GM23248 (cell line): ENCODE results near the gene ZSWIM6. TPM values are rescaled to one million over a fixed set of nuclear protein-coding genes. Genes with fewer than 3 reads are reported as not detected.

ENCODE experiments used
- DNase-seq: peaks from one replicate; pipeline ENCODE4 v3.0.0-alpha.2; 2015
- H2AFZ ChIP-seq: fragments of 200-600 bp; sonication (generic); 2 replicates; pipeline ENCODE4 v1.6.1; 2016; ENCODE audit warnings: antibody characterized with exemption
- H3F3A ChIP-seq: fragments of 200-600 bp; sonication (generic); 2 replicates; pipeline ENCODE4 v1.6.1; 2016; ENCODE audit warnings: mild to moderate bottlenecking, antibody characterized with exemption, mixed run types; ENCODE audit not compliant: insufficient read depth
- H3K27ac ChIP-seq: fragments of 200-600 bp; sonication (generic); 2 replicates; pipeline ENCODE4 v1.5.1; 2016; ENCODE audit warnings: mild to moderate bottlenecking
- H3K27me3 ChIP-seq: fragments of 200-600 bp; sonication (generic); replicated peaks from 2 replicates; pipeline ENCODE4 v1.6.1; 2016; ENCODE audit warnings: mild to moderate bottlenecking; ENCODE audit not compliant: insufficient read depth
- H3K36me3 ChIP-seq: fragments of 200-600 bp; sonication (generic); 2 replicates; pipeline ENCODE4 v1.6.1; 2016; ENCODE audit warnings: low read depth, mild to moderate bottlenecking
- H3K4me1 ChIP-seq: fragments of 200-600 bp; sonication (generic); 2 replicates; pipeline ENCODE4 v1.6.1; 2016; ENCODE audit warnings: mild to moderate bottlenecking; ENCODE audit not compliant: insufficient read depth
- H3K4me2 ChIP-seq: fragments of 200-600 bp; sonication (generic); one replicate; pipeline ENCODE4 v1.6.1; 2016; ENCODE audit warnings: mild to moderate bottlenecking; ENCODE audit not compliant: unreplicated experiment
- H3K4me3 ChIP-seq: fragments of 200-600 bp; sonication (generic); 2 replicates; pipeline ENCODE4 v1.5.1; 2016; ENCODE audit warnings: mild to moderate bottlenecking
- H3K79me2 ChIP-seq: fragments of 200-600 bp; sonication (generic); 2 replicates; pipeline ENCODE4 v1.6.1; 2016; ENCODE audit warnings: mild to moderate bottlenecking; ENCODE audit not compliant: insufficient read depth
- H3K9ac ChIP-seq: fragments of 200-600 bp; sonication (generic); 2 replicates; pipeline ENCODE4 v1.6.1; 2016; ENCODE audit warnings: mild to moderate bottlenecking
- H3K9me2 ChIP-seq: fragments of 200-600 bp; sonication (generic); 2 replicates; pipeline ENCODE4 v1.6.1; 2016; ENCODE audit warnings: mixed run types, mild to moderate bottlenecking, moderate library complexity; ENCODE audit not compliant: insufficient read depth
- H3K9me3 ChIP-seq: fragments of 200-600 bp; sonication (generic); one replicate; pipeline ENCODE4 v1.6.1; 2017; ENCODE audit warnings: low read depth
- H4K20me1 ChIP-seq: fragments of 200-600 bp; sonication (generic); 2 replicates; pipeline ENCODE4 v1.6.0; 2016; ENCODE audit not compliant: insufficient read depth
- EZH2 ChIP-seq: fragments of 200-600 bp; sonication (generic); IDR thresholded peaks from 2 replicates; pipeline ENCODE4 v1.6.1; 2018; ENCODE audit warnings: antibody characterized with exemption, mild to moderate bottlenecking; ENCODE audit not compliant: insufficient read depth, poor library complexity, severe bottlenecking
- EZH2phosphoT487 ChIP-seq: fragments of 200-600 bp; sonication (generic); IDR thresholded peaks from 2 replicates; pipeline ENCODE4 v1.6.1; 2018; ENCODE audit warnings: antibody characterized with exemption, moderate library complexity, mild to moderate bottlenecking, low read depth; ENCODE audit not compliant: insufficient read depth
- WGBS, 2 experiments: methylation state at CpG; one replicate each; pipeline ENCODE4 v1.1.6; 2015 to 2017; ENCODE audit warnings: low lambda C conversion rate in 2 of 2, low coverage in 1 of 2; ENCODE audit errors: missing lambda C conversion rate in 2 of 2; 5-methylcytosine and 5-hydroxymethylcytosine counted together
- in situ Hi-C: fragments of 300-500 bp; cut with MboI; formaldehyde crosslinking; loops from 2 replicates; pipeline ENCODE4 v1.15.0; 2020
- polyA plus RNA-seq: library from polyadenylated mRNA; unstranded; fragments of >200 nt; fragmentation: Nextera tagmentation; extraction: Ambion mirVana; gene quantifications from 2 replicates; pipeline ENCODE4 v1.2.1, GENCODE V29; 2016
- total RNA-seq: library from RNA; depleted of rRNA; stranded (reverse); fragments of >200 nt; shearing (Covaris generic); gene quantifications from 2 replicates; pipeline ENCODE4 v1.2.3, GENCODE V29; 2014

The ZSWIM6 gene
- total and polyA plus RNA-seq, 2 experiments from 2014 or later, result 1.5 to 4.8 TPM

DNA sequence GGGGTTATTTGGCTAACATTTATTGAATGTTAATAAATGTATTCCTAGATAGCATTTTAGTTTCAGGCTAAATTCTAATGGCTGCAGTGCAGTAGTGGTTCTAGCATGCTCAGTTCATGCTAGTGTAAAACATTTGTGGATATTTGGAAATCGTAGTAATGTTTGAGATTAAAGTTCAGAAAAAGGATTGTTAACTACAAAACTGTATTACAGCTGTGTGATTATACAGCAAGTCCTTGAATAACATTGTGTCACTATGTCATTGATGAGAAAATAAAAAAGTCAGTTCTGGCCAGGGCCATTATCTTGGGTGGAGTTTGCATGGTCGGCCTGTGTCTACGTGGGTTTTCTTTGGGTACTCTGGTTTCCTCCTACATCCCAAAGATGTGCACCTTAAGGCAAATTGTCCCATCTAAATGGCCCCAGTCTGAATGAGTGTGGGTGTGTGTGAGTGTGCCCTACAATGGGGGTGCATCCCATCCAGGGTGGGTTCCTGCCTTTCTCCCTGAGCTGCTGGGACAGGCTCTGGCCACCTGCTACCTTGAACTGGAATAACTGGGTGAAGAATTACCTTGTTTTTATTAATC lies 8.8 kb downstream of the ZSWIM6 start:
- peaks cover 14% of the 10 kb centered on the region for H3K4me1 ChIP-seq
- 96% methylated on average over 3 of the region's 3 CpGs for WGBS, 2 experiments
- peaks cover 100% of the 10 kb centered on the region for H3K79me2 ChIP-seq
- H3K27ac ChIP-seq, result no peak overlapping the region
- no peaks in the 10 kb centered on the region for H3K36me3 ChIP-seq
- H3F3A ChIP-seq, result peaks cover 37% of the 10 kb centered on the region
- H3K9ac ChIP-seq, result no peak overlapping the region
- H3K4me3 ChIP-seq, result no peak overlapping the region
- peaks cover 40% of the 10 kb centered on the region for H4K20me1 ChIP-seq
- H3K27me3 ChIP-seq, result no peaks in the 10 kb centered on the region
- no peaks in the 10 kb centered on the region for H3K9me3 ChIP-seq
- H3K4me2 ChIP-seq, result no peak overlapping the region
- H3K9me2 ChIP-seq, result no peaks in the 10 kb centered on the region
- DNase-seq, result no peak
- TF ChIP-seq EZH2phosphoT487 (no peak), EZH2 (no peak)
- in situ Hi-C loops, result loop anchor here (25.0 kb wide), 1 partner anchor 654 kb away; no protein-coding TSS in a partner anchor
- no peak overlapping the region for H2AFZ ChIP-seq

DNA sequence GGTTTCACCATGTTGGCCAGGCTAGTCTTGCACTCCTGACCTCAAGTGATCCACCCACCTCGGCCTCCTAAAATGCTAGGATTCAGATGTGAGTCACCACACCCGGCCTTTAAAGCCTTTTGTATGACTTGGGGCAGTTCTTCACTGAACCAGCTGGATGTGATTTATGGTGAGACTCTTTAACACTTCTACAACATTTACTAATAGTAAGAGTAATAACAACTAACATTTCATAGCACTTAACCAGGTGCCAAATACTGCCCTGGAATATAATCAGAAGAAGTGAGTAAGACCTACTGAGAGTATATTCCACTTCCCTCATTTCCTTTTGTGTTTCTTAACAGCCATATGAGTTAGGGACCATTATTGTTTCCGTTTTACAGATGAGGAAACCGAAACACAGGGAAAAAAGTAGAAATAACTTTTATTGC lies 10.0 kb downstream of the ZSWIM6 start:
- Histone ChIP-seq H3K9ac (no peak overlapping the region), H3F3A (peaks cover 37% of the 10 kb centered on the region), H3K9me3 (no peaks in the 10 kb centered on the region), H2AFZ (no peak overlapping the region), H3K4me2 (peak overlapping the region; percentile 24), H3K4me3 (no peak overlapping the region), H3K27me3 (no peaks in the 10 kb centered on the region), H4K20me1 (peaks cover 40% of the 10 kb centered on the region), H3K79me2 (peaks cover 100% of the 10 kb centered on the region), H3K27ac (peak overlapping the region; percentile 30), H3K36me3 (no peaks in the 10 kb centered on the region), H3K4me1 (peaks cover 20% of the 10 kb centered on the region), H3K9me2 (no peaks in the 10 kb centered on the region)
- in situ Hi-C loops, result loop anchor here (25.0 kb wide), 1 partner anchor 655 kb away; no protein-coding TSS in a partner anchor
- 28 to 34% methylated on average over 4 of the region's 4 CpGs for WGBS, 2 experiments
- DNase-seq, result peak; percentile 83
- TF ChIP-seq EZH2phosphoT487 (0 out of 2 replicates have a peak, but pooled peaks have one; percentile 45), EZH2 (no peak)

DNA sequence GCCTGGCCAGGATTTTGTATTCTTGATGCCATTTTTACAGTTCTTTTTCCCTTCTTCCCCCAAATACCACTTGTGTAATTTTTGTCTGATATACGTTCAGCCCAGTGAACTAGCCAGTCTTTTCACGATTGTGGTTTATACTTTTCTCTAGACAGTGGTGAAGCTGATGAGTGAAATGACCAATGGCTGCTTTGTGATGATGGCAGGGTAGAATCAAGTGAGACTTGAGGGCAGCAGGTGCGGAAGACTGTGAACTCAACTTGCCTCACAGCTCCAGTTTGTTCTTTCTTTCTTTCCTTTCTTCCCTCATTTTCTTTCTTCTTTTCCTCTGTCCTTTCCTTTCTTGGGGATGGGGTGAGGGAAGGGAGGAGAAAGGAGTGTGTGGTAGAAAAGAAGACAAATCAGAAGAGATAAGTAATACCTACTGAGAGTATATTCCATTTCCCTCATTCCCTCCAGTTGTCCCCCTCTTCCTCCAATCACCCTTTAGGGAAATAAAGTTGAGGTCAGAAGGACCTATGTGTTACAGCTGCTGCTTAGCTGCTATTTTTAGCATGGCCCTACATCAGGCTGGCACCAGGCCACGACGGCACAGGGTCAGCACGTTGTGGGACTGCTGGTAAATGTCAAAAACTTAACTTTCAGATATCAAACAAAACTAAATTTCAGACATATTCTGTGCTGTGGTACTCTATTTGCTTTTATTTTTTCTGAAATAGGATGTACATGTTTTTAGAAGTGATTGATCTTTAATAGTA lies 12.3 kb downstream of the ZSWIM6 start:
- Histone ChIP-seq H3K9ac (no peak overlapping the region), H4K20me1 (peaks cover 49% of the 10 kb centered on the region), H2AFZ (no peak overlapping the region), H3K4me1 (peaks cover 20% of the 10 kb centered on the region), H3K4me2 (no peak overlapping the region), H3K4me3 (no peak overlapping the region), H3K36me3 (no peaks in the 10 kb centered on the region), H3K27ac (no peak overlapping the region), H3K9me2 (no peaks in the 10 kb centered on the region), H3K79me2 (peaks cover 100% of the 10 kb centered on the region), H3F3A (peaks cover 37% of the 10 kb centered on the region), H3K27me3 (no peaks in the 10 kb centered on the region), H3K9me3 (no peaks in the 10 kb centered on the region)
- TF ChIP-seq EZH2 (no peak), EZH2phosphoT487 (no peak)
- 61 to 64% methylated on average over 6 of the region's 6 CpGs for WGBS, 2 experiments
- in situ Hi-C loops, result loop anchor here (25.0 kb wide), 1 partner anchor 657 kb away; no protein-coding TSS in a partner anchor
- no peak for DNase-seq

DNA sequence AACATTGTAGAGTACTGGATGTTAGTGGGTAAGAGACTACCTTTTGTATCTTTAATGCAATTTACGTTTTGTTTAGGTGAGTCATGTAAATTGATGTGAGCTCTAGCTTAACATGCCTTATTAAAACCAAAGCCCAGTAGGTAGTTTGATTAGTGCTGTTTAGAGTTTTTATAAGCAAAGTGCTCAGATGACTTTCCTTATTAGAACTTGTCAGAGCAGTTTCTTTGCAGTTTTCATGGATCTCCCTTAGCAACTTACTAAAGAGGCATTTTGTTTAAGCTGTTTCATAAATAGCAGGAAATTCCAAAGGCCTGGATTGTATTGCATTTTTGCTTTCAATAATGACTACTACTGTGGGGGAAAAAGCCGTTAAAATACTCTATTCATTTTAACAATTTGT lies 14.5 kb downstream of the ZSWIM6 start:
- in situ Hi-C loops, result loop anchor here (25.0 kb wide), 1 partner anchor 659 kb away; no protein-coding TSS in a partner anchor
- no peak overlapping the region for H3K4me2 ChIP-seq
- no peak for DNase-seq
- H3K27ac ChIP-seq, result no peak overlapping the region
- no peaks in the 10 kb centered on the region for H3K36me3 ChIP-seq
- peaks cover 100% of the 10 kb centered on the region for H3K79me2 ChIP-seq
- no peaks in the 10 kb centered on the region for H3K9me2 ChIP-seq
- H3K4me3 ChIP-seq, result no peak overlapping the region
- no peak for TF ChIP-seq EZH2
- TF ChIP-seq EZH2phosphoT487, result no peak
- H3K9me3 ChIP-seq, result no peaks in the 10 kb centered on the region
- peaks cover 42% of the 10 kb centered on the region for H4K20me1 ChIP-seq
- no peaks in the 10 kb centered on the region for H3K27me3 ChIP-seq
- peaks cover 18% of the 10 kb centered on the region for H3K4me1 ChIP-seq
- WGBS, 2 experiments, result 84 to 92% methylated on average over 2 of the region's 2 CpGs
- H3K9ac ChIP-seq, result no peak overlapping the region
- H2AFZ ChIP-seq, result no peak overlapping the region
- peaks cover 20% of the 10 kb centered on the region for H3F3A ChIP-seq
